Fibroblast of lung (primary cell): ENCODE measurements around the gene LILRA1.

Experiments used
- EZH2 ChIP-seq: IDR thresholded peaks from 2 replicates; pipeline ENCODE4 v1.5.1; 2012; ENCODE audit warnings: low read length, control low read depth, mild to moderate bottlenecking; ENCODE audit errors: missing control alignments
- TF ChIP-seq, protein P1 (sequence below), 2 donors: IDR thresholded peaks in 1 of 2; conservative IDR thresholded peaks in 1 of 2; 1 replicate in 1 of 2; 2 replicates in 1 of 2; pipeline ENCODE4 v1.5.1; 2011 to 2012; ENCODE audit warnings: low read length in 2 of 2, control low read depth in 1 of 2, inconsistent platforms in 1 of 2, low read depth in 1 of 2, mild to moderate bottlenecking in 1 of 2

GRCh38 chr19:54577334-54577733, 16.1 kb upstream of the LILRA1 start:
- TF ChIP-seq, protein P1, sequence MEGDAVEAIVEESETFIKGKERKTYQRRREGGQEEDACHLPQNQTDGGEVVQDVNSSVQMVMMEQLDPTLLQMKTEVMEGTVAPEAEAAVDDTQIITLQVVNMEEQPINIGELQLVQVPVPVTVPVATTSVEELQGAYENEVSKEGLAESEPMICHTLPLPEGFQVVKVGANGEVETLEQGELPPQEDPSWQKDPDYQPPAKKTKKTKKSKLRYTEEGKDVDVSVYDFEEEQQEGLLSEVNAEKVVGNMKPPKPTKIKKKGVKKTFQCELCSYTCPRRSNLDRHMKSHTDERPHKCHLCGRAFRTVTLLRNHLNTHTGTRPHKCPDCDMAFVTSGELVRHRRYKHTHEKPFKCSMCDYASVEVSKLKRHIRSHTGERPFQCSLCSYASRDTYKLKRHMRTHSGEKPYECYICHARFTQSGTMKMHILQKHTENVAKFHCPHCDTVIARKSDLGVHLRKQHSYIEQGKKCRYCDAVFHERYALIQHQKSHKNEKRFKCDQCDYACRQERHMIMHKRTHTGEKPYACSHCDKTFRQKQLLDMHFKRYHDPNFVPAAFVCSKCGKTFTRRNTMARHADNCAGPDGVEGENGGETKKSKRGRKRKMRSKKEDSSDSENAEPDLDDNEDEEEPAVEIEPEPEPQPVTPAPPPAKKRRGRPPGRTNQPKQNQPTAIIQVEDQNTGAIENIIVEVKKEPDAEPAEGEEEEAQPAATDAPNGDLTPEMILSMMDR (conservative IDR thresholded peaks at IDR 0.05 in 1 of 2, IDR thresholded peaks at IDR 0.05 in 1 of 2; ENCODE audit: low read depth in 1 of 2, low read length in 2 of 2), result no peak
- TF ChIP-seq EZH2, result no peak
